SH-SY5Y (cell line): ENCODE measurements around the gene TIMP1.

Source experiments
- GATA2 ChIP-seq: IDR thresholded peaks from 2 replicates; pipeline ENCODE4 v1.6.1; 2011; ENCODE audit warnings: mild to moderate bottlenecking, low read depth, low read length
- GATA3 ChIP-seq: IDR thresholded peaks from 2 replicates; pipeline ENCODE4 v1.6.1; 2011; ENCODE audit warnings: low read depth, mild to moderate bottlenecking, low read length, moderate library complexity

Gene TIMP1

GRCh38 chrX:47607091-47607490, 24.9 kb downstream of the TIMP1 start:
- no peak for TF ChIP-seq GATA2
- no peak for TF ChIP-seq GATA3

- no peak for TF ChIP-seq GATA2
- no peak for TF ChIP-seq GATA3
These were observed 26.0 kb downstream of the TIMP1 start for GRCh38 chrX:47608130-47608810.

GRCh38 chrX:47610511-47610910, 28.3 kb downstream of the TIMP1 start:
- TF ChIP-seq GATA3 (no peak), GATA2 (no peak)

- no peak for TF ChIP-seq GATA2
- TF ChIP-seq GATA3 = no peak
These were observed 29.3 kb downstream of the TIMP1 start for GRCh38 chrX:47611489-47611888.

- TF ChIP-seq GATA2 (no peak), GATA3 (no peak)
These were observed 29.7 kb downstream of the TIMP1 start for GRCh38 chrX:47611926-47612325.

GRCh38 chrX:47612418-47612817, 30.2 kb downstream of the TIMP1 start:
- TF ChIP-seq GATA3 = no peak
- no peak for TF ChIP-seq GATA2

- TF ChIP-seq GATA3 (no peak), GATA2 (no peak)
These were observed 30.8 kb downstream of the TIMP1 start for GRCh38 chrX:47613082-47613481.

- TF ChIP-seq GATA3 (no peak), GATA2 (no peak)
These were observed 32.4 kb downstream of the TIMP1 start for GRCh38 chrX:47614618-47615017.

- TF ChIP-seq GATA3 (no peak), GATA2 (no peak)
These were observed 36.8 kb downstream of the TIMP1 start for GRCh38 chrX:47618923-47619485.

- TF ChIP-seq GATA3 = no peak
These were observed 37.5 kb downstream of the TIMP1 start, which contains the start of gene SYN1 for GRCh38 chrX:47619486-47620302. Gene SYN1 (minus strand): TSS chrX:47619857. CDS start chrX:47619728, 129 bp downstream.

GRCh38 chrX:47620303-47620685, 38.1 kb downstream of the TIMP1 start:
- TF ChIP-seq GATA3 = no peak
- no peak for TF ChIP-seq GATA2

- TF ChIP-seq GATA2 (no peak), GATA3 (no peak)
These were observed 39.6 kb downstream of the TIMP1 start for GRCh38 chrX:47621851-47622250.

- no peak for TF ChIP-seq GATA3
- no peak for TF ChIP-seq GATA2
These were observed 41.3 kb downstream of the TIMP1 start for GRCh38 chrX:47623540-47624027.

GRCh38 chrX:47625365-47625764, 43.1 kb downstream of the TIMP1 start:
- TF ChIP-seq GATA2 = no peak
- no peak for TF ChIP-seq GATA3

GRCh38 chrX:47628982-47629381, 46.7 kb downstream of the TIMP1 start:
- TF ChIP-seq GATA2 (no peak), GATA3 (no peak)
